ENCODE measurements around the gene TRIM47. TPM values are rescaled to one million over a fixed set of nuclear protein-coding genes. Genes with fewer than 3 reads are reported as not detected.

TRIM47 gene
- total RNA-seq, 1 experiment from 2014 or later, result 125 TPM

DNA sequence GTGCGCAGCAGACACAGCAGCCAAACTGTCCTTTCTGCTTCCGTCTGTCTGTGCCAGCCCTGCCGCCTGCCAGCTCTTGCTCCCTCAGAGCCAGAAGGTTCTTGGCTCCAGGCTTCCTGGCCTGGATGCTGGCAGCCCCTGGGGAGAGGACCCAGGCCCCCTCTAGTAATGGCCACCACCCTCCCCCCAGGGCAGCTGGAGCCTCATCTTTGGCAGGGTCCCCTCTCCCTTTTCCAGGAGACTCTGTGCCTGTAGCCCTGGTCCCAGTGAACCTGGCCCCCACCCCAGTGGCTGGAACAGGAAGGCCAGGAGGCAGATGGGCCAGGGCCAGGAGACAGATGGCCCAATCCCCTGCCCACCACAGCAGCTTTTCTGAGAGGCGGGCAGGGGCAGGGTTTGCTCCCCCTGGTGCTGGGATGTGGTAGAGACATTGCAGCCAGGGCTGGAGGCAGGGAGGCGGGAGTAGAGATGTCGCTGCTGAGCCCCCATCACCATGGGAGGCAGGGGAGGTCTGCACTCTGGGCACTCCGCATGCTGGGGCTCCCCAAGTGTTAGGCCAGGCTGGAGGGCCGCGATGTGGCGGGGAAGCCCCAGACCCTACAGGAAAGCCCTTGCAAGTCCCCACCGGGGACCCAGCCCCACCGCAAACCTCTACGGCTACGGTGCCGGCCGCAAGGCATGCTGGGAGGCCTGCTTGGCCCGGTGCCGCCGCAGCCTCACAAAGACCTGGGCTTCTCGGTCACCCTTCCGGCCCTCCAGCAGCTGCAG, 50.9 kb downstream of the TRIM47 start:
- no peak overlapping the region for H3K4me3 ChIP-seq (ENCODE audit: low read depth in 2 of 2, low read length in 2 of 2)
- CTCF ChIA-PET, result interaction anchor here (1.0 to 1.5 kb wide), 3 partner anchors 28 to 63 kb away, joined by 3 to 4 read pairs (median 4); no protein-coding TSS in a partner anchor
- H3K9me3 ChIP-seq (ENCODE audit: control insufficient read depth, insufficient read depth, low read depth, low read length), result no peaks in the 10 kb centered on the region
- ATAC-seq (peak; percentile 60), DNase-seq (ENCODE audit: low read depth, low spot score) (no peak)
- no peak overlapping the region for H3K27ac ChIP-seq (ENCODE audit: low read length)
- no peaks in the 10 kb centered on the region; the same call in 1 of the 2 replicates for H3K36me3 ChIP-seq (ENCODE audit: control insufficient read depth, insufficient read depth, low read length)
- no TSS peak for BruUV-seq (replicated peaks)
- peak; percentile 87 for TF ChIP-seq CTCF (IDR thresholded peaks at IDR 0.05)
- TF ChIP-seq POLR2AphosphoS5 (IDR thresholded peaks at IDR 0.05; ENCODE audit: low read depth, low read length), result no peak
- TF ChIP-seq, protein P1, sequence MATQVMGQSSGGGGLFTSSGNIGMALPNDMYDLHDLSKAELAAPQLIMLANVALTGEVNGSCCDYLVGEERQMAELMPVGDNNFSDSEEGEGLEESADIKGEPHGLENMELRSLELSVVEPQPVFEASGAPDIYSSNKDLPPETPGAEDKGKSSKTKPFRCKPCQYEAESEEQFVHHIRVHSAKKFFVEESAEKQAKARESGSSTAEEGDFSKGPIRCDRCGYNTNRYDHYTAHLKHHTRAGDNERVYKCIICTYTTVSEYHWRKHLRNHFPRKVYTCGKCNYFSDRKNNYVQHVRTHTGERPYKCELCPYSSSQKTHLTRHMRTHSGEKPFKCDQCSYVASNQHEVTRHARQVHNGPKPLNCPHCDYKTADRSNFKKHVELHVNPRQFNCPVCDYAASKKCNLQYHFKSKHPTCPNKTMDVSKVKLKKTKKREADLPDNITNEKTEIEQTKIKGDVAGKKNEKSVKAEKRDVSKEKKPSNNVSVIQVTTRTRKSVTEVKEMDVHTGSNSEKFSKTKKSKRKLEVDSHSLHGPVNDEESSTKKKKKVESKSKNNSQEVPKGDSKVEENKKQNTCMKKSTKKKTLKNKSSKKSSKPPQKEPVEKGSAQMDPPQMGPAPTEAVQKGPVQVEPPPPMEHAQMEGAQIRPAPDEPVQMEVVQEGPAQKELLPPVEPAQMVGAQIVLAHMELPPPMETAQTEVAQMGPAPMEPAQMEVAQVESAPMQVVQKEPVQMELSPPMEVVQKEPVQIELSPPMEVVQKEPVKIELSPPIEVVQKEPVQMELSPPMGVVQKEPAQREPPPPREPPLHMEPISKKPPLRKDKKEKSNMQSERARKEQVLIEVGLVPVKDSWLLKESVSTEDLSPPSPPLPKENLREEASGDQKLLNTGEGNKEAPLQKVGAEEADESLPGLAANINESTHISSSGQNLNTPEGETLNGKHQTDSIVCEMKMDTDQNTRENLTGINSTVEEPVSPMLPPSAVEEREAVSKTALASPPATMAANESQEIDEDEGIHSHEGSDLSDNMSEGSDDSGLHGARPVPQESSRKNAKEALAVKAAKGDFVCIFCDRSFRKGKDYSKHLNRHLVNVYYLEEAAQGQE (IDR thresholded peaks at IDR 0.05; ENCODE audit: insufficient read depth in 1 of 2, low read depth in 2 of 2, low read length in 1 of 2), result no peak
- POLR2A ChIA-PET, result interaction anchor here (0.5 kb wide), 1 partner anchor 25 kb away, joined by 14 read pairs; no protein-coding TSS in a partner anchor
- no peaks in the 10 kb centered on the region for H3K27me3 ChIP-seq (ENCODE audit: control insufficient read depth, insufficient read depth, low read length)
- in situ Hi-C loops (cut with HindIII; ENCODE audit: low pct_unique_long_range_greater_than_20kb, low sequenced_read_pairs) (no loop called here), intact Hi-C loops (cut with micrococcal nuclease; ENCODE audit: unreplicated experiment) (no loop called here)
- H3K4me1 ChIP-seq (ENCODE audit: control insufficient read depth, insufficient read depth, low read length), result no peaks in the 10 kb centered on the region; the same call in 1 of the 2 replicates

DNA sequence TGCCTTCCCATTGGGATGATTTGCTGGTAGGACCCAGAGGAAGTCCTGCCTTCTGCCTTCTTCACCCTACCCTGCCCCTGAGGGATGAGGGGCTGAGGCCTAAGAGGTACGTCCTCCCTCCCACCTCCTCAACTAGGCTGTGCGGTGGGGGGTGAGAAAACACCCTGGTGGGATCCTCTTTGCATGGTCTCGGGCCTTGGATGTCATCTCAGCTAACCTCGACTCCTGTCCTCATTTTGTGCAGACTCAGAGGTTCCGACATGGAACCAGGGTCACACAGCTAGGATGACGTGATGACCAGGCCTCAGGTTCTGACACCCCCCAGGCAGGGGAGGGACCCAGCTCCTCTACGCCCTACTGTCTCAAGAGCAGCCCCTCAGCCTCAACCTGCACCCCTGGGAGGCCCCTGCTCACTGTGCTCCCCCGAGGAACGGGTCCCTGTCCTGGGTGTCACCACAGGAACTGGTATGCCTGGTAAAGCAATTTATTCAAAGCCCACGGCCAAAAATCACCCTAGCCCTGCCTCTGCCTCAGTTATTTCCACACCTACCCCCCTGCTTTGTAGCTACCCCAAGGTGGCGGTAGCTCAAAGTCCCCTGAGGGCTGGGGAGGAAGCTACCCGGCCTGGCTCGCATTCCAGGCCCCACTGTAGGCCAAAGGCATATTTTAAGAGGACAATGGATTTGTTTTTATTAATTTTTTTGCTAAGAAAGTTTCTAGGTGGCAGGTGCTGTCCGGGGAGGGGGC, 51.6 kb downstream of the TRIM47 start:
- H3K27me3 ChIP-seq (ENCODE audit: control insufficient read depth, insufficient read depth, low read length), result no peaks in the 10 kb centered on the region

More for the DNA sequence above, 51.6 kb downstream of the TRIM47 start:
- Histone ChIP-seq H3K9me3 (ENCODE audit: control insufficient read depth, insufficient read depth, low read depth, low read length) (no peaks in the 10 kb centered on the region), H3K4me3 (ENCODE audit: low read depth in 2 of 2, low read length in 2 of 2) (no peak overlapping the region), H3K4me1 (ENCODE audit: control insufficient read depth, insufficient read depth, low read length) (no peaks in the 10 kb centered on the region), H3K36me3 (ENCODE audit: control insufficient read depth, insufficient read depth, low read length) (no peaks in the 10 kb centered on the region; the same call in 1 of the 2 replicates), H3K27ac (ENCODE audit: low read length) (no peak overlapping the region)
- ATAC-seq (no peak), DNase-seq (ENCODE audit: low read depth, low spot score) (no peak)
- in situ Hi-C loops (cut with HindIII; ENCODE audit: low pct_unique_long_range_greater_than_20kb, low sequenced_read_pairs), result no loop called here
- BruUV-seq (replicated peaks), result no TSS peak
- POLR2A ChIA-PET, result interaction anchor here (0.5 kb wide), 1 partner anchor 24 kb away, joined by 14 read pairs; no protein-coding TSS in a partner anchor
- TF ChIP-seq POLR2AphosphoS5 (IDR thresholded peaks at IDR 0.05; ENCODE audit: low read depth, low read length), result no peak
- TF ChIP-seq CTCF (IDR thresholded peaks at IDR 0.05), result no peak
- TF ChIP-seq, protein P1 (IDR thresholded peaks at IDR 0.05; ENCODE audit: insufficient read depth in 1 of 2, low read depth in 2 of 2, low read length in 1 of 2), result no peak
- TF ChIP-seq TCF7L2 (IDR thresholded peaks at IDR 0.05; ENCODE audit: low read depth, low read length), result no peak
- no peak for TF ChIP-seq SIN3A (IDR thresholded peaks at IDR 0.05; ENCODE audit: borderline replicate concordance, insufficient read depth, low read depth, low read length)
- intact Hi-C loops (cut with micrococcal nuclease; ENCODE audit: unreplicated experiment), result no loop called here
- CTCF ChIA-PET, result interaction anchor here (0.6 to 1.5 kb wide), 6 partner anchors 17 to 63 kb away, joined by 3 to 6 read pairs (median 4); no protein-coding TSS in a partner anchor
